DND-41 (cell line): ENCODE data around the gene EDN2.

Experiments
- EZH2 ChIP-seq: IDR thresholded peaks from 3 replicates; pipeline ENCODE4 v1.6.1; 2012; ENCODE audit warnings: borderline replicate concordance, low read depth, mild to moderate bottlenecking, moderate library complexity, low read length, inconsistent platforms; ENCODE audit not compliant: severe bottlenecking
- TF ChIP-seq, protein P1 (sequence below): IDR thresholded peaks from 2 replicates; pipeline ENCODE4 v1.5.1; 2012; ENCODE audit warnings: borderline replicate concordance, low read length, moderate library complexity, mild to moderate bottlenecking; ENCODE audit not compliant: poor library complexity, severe bottlenecking; ENCODE audit errors: extremely low read depth

DNA sequence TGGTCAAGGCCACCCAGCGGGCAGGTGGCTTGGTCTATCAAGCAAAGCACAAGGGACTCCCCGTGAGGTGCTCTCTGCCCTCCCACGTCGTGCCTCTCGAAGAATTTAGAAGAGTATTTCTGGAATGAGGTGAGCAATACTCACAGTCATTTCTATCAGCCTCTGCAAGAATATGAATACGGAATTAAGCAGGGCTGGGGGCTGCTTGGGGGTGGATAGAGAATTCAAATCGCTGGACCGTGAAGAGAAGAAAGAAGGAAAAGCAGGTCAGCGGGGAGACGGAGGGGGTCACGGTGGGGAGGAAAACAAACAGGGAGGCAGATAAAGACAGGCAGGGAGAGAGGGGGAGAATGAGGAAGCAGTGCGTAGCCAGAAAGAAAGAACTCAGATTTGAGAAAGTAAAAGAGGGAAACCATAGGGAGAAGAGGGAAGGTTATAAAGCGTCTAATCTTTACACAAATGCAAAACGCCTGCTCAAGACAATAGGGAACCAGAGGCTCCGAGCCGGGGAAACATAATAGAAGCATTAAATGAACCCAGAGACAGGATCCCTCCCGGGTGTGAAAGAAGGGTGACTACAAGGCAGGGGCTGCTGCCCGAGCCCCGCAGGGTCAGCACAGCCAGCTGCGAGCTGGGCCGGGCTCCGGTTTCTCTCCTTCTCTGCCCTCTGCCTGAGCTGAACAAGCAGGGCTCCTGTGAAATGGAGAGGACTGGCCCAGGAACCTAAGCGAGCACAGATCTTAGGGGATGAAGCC is 2.1 kb upstream of the EDN2 start:
- TF ChIP-seq, protein P1, sequence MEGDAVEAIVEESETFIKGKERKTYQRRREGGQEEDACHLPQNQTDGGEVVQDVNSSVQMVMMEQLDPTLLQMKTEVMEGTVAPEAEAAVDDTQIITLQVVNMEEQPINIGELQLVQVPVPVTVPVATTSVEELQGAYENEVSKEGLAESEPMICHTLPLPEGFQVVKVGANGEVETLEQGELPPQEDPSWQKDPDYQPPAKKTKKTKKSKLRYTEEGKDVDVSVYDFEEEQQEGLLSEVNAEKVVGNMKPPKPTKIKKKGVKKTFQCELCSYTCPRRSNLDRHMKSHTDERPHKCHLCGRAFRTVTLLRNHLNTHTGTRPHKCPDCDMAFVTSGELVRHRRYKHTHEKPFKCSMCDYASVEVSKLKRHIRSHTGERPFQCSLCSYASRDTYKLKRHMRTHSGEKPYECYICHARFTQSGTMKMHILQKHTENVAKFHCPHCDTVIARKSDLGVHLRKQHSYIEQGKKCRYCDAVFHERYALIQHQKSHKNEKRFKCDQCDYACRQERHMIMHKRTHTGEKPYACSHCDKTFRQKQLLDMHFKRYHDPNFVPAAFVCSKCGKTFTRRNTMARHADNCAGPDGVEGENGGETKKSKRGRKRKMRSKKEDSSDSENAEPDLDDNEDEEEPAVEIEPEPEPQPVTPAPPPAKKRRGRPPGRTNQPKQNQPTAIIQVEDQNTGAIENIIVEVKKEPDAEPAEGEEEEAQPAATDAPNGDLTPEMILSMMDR = no peak
- TF ChIP-seq EZH2 = no peak
